Thyroid gland (tissue), 4 donors: Measurements from ENCODE around the gene PIGU. TPM values are rescaled to one million over a fixed set of nuclear protein-coding genes. Genes with fewer than 3 reads are reported as not detected.

Experiments
- DNase-seq, 2 donors: peaks; one replicate each; pipeline ENCODE4 v3.0.0-alpha.2; 2019
- H3K27ac ChIP-seq, 3 donors: fragments of 200-600 bp; sonication (generic); 1 replicate in 2 of 3; 2 replicates in 1 of 3; pipeline ENCODE4 v1.5.1; 2016 to 2019; ENCODE audit warnings: mild to moderate bottlenecking in 1 of 3, moderate library complexity in 1 of 3
- H3K27me3 ChIP-seq: fragments of 200-600 bp; sonication (generic); one replicate; pipeline ENCODE4 v1.5.1; 2019
- H3K36me3 ChIP-seq, 2 donors: fragments of 200-600 bp; sonication (generic); one replicate each; pipeline ENCODE4 v1.5.1; 2016 to 2019
- H3K4me1 ChIP-seq, 2 donors: fragments of 200-600 bp; sonication (generic); one replicate each; pipeline ENCODE4 v1.5.1; 2017 to 2019
- H3K4me3 ChIP-seq, 3 donors: fragments of 200-600 bp; sonication (generic); replicated peaks in 1 of 3; 1 replicate in 2 of 3; 2 replicates in 1 of 3; pipeline ENCODE4 v1.5.1; 2016; ENCODE audit warnings: mild to moderate bottlenecking in 1 of 3
- H3K9me3 ChIP-seq: fragments of 200-600 bp; sonication (generic); one replicate; pipeline ENCODE4 v1.5.1; 2017
- POLR2A ChIP-seq, 2 donors: fragments of 450-650 bp; IDR thresholded peaks; one replicate each; pipeline ENCODE4 v1.6.1; 2017; ENCODE audit warnings: antibody characterized with exemption in 2 of 2, mild to moderate bottlenecking in 2 of 2, moderate library complexity in 1 of 2
- WGBS, 2 donors: methylation state at CpG; one replicate each; pipeline ENCODE4 v1.1.5; 2017; 5-methylcytosine and 5-hydroxymethylcytosine counted together
- intact Hi-C: fragments of 100-400 bp; cut with DNase I; formaldehyde crosslinking; loops from one replicate; pipeline ENCODE4 v1.15.1; 2023
- total RNA-seq, 4 donors: library from RNA; depleted of rRNA; stranded (reverse); fragments of >200 nt; gene quantifications; one replicate each; pipeline ENCODE4 v1.2.3, GENCODE V29; 2016
- TF ChIP-seq, protein P1 (sequence below), 6 experiments: fragments of 200-600 bp in 3 of 6; fragments of 450-650 bp in 3 of 6; sonication (generic) in 3 of 6; IDR thresholded peaks; one replicate each; pipeline ENCODE4 v1.5.1; 2016 to 2019; ENCODE audit warnings: antibody characterized with exemption in 6 of 6, mild to moderate bottlenecking in 2 of 6, inconsistent platforms in 1 of 6, moderate library complexity in 1 of 6

The PIGU gene
- total RNA-seq, 4 donors from 2014 or later, result 12.1 to 25.8 (median 18.0) TPM

DNA sequence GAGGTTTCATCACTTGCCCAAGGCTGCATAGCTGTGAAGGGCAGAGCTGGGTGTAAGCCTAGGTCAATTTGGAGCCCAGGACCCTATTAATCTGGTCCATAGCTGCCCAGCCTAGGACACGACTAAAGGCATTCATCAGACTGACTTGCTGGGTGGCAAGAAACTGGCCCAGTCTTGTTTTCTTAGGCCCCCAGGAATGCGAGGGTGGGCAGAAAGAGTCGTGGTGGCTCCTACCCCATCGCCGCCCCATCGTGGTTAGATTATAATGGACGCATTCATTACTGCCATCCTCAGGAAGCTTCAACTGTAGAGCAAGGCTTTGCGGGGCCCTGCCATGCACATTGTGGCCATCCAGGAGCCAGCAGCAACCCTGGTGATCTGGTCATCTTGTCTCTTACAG, 144.6 kb downstream of the PIGU start:
- peaks cover 9 to 19% of the 10 kb centered on the region in 2 donors for H3K4me1 ChIP-seq
- no peaks in the 10 kb centered on the region for H3K9me3 ChIP-seq
- DNase-seq, result no peak
- peaks cover 49 to 65% of the 10 kb centered on the region in 2 donors for H3K36me3 ChIP-seq
- 82 to 88% methylated on average over 8 of the region's 8 CpGs for WGBS, 2 donors
- H3K4me3 ChIP-seq, result no peak overlapping the region
- TF ChIP-seq POLR2A (IDR thresholded peaks at IDR 0.05), result no peak
- TF ChIP-seq, protein P1, sequence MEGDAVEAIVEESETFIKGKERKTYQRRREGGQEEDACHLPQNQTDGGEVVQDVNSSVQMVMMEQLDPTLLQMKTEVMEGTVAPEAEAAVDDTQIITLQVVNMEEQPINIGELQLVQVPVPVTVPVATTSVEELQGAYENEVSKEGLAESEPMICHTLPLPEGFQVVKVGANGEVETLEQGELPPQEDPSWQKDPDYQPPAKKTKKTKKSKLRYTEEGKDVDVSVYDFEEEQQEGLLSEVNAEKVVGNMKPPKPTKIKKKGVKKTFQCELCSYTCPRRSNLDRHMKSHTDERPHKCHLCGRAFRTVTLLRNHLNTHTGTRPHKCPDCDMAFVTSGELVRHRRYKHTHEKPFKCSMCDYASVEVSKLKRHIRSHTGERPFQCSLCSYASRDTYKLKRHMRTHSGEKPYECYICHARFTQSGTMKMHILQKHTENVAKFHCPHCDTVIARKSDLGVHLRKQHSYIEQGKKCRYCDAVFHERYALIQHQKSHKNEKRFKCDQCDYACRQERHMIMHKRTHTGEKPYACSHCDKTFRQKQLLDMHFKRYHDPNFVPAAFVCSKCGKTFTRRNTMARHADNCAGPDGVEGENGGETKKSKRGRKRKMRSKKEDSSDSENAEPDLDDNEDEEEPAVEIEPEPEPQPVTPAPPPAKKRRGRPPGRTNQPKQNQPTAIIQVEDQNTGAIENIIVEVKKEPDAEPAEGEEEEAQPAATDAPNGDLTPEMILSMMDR (IDR thresholded peaks at IDR 0.05), result no peak
- intact Hi-C loops, result loop anchor here (10.0 kb wide), 1 partner anchor 218 kb away; no protein-coding TSS in a partner anchor
- no peaks in the 10 kb centered on the region for H3K27me3 ChIP-seq
- no peak overlapping the region for H3K27ac ChIP-seq

DNA sequence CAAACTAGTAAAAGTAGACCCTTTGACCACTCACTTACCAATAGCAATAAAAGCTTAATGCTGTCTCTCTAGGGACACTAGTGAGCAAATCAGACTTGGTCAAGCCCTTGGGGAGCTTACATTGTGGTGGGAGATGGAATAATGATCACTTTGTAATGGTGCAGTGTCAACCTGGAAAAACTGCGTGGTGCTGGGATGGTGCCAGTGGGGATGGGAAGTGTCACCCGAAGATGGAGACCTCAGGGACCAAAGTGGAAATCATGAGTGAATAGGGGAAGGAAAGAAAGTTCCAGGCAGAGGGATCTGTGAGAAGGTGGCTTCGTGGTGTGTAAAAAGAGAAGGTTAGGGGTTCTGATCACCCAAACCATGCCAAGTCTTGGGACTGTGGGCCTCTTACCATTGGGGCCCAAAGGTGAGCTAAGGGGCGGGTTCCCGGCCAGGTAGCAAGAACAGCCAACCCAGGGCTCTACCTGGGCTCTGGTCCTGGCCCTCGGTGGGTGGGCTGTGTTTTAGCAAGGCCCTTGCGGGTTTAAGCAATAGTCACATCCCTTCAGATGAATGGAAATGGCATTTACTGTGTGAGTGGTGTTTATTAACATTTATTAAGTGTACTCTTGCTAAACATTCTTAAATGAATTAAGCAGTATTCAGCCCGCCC, 145.2 kb downstream of the PIGU start:
- Histone ChIP-seq H3K36me3 (peaks cover 49 to 65% of the 10 kb centered on the region in 2 donors), H3K27me3 (no peaks in the 10 kb centered on the region), H3K27ac (no peak overlapping the region), H3K4me1 (peaks cover 9 to 24% of the 10 kb centered on the region in 2 donors), H3K4me3 (no peak overlapping the region), H3K9me3 (no peaks in the 10 kb centered on the region)
- no peak for TF ChIP-seq POLR2A (IDR thresholded peaks at IDR 0.05)
- TF ChIP-seq, protein P1 (IDR thresholded peaks at IDR 0.05), result no peak
- WGBS, 2 donors, result 77 to 93% methylated on average over 8 of the region's 8 CpGs
- intact Hi-C loops, result loop anchor here (10.0 kb wide), 1 partner anchor 217 kb away; no protein-coding TSS in a partner anchor
- no peak for DNase-seq

DNA sequence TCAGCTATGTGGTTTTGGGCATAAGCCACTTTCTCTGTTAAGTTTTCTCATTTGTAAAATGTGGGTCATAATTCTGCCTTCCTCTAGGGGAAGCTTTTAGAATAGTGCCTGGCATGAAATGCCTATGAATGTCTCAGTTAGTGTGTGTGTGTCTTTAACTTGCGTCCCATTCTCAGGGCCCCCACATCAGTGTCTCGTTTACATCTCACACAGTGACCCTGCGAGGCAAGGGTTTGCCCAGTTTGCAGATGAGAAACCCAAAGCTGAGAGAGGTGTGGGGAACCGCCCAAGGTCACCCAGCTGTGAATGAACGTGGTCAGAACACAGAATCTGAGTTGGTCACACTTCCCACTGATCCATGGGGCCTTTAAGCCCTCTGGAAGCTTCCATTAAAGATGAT, 146.6 kb downstream of the PIGU start:
- intact Hi-C loops, result loop anchor here (10.0 kb wide), 1 partner anchor 216 kb away; no protein-coding TSS in a partner anchor

DNA sequence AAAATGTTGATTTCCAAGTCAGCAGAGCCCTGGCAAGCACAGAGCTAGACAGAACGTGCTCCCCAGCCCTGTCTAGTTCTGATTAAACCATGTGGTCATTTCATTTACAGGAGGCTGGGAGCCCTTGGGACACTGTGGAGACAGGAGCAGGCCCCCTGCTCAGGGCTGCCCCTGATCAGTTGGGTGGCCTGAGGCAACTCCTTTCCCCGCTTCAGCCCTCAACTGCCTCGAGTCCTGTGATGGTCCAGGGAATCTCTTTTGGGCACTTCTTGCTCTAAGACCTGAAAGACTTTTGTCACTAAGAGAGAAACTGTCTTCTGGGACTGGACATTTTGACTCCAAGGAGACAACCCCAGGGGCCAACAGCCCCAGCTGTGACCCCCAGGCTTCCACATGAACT, 147.2 kb downstream of the PIGU start:
- H3K4me3 ChIP-seq, result no peak overlapping the region
- H3K27ac ChIP-seq, result peak overlapping the region in 1 of 3 donors; percentile 45
- no peak for DNase-seq
- TF ChIP-seq, protein P1 (IDR thresholded peaks at IDR 0.05), result no peak
- no peak for TF ChIP-seq POLR2A (IDR thresholded peaks at IDR 0.05)
- no peaks in the 10 kb centered on the region for H3K27me3 ChIP-seq
- WGBS, 2 donors, result 88 to 90% methylated on average over 3 of the region's 3 CpGs
- intact Hi-C loops, result loop anchor here (10.0 kb wide), 1 partner anchor 215 kb away; no protein-coding TSS in a partner anchor
- H3K9me3 ChIP-seq, result no peaks in the 10 kb centered on the region
- peaks cover 35 to 48% of the 10 kb centered on the region in 2 donors for H3K36me3 ChIP-seq
- peaks cover 16 to 37% of the 10 kb centered on the region in 2 donors for H3K4me1 ChIP-seq

More for the DNA sequence above, 146.6 kb downstream of the PIGU start:
- Histone ChIP-seq H3K27me3 (no peaks in the 10 kb centered on the region), H3K27ac (no peak overlapping the region), H3K9me3 (no peaks in the 10 kb centered on the region), H3K4me3 (no peak overlapping the region), H3K36me3 (peaks cover 41 to 54% of the 10 kb centered on the region in 2 donors), H3K4me1 (peaks cover 16 to 37% of the 10 kb centered on the region in 2 donors)
- DNase-seq, result no peak
- WGBS, 2 donors, result 88 to 89% methylated on average over 5 of the region's 5 CpGs
- TF ChIP-seq POLR2A (IDR thresholded peaks at IDR 0.05), result no peak
- TF ChIP-seq, protein P1 (IDR thresholded peaks at IDR 0.05), result no peak

DNA sequence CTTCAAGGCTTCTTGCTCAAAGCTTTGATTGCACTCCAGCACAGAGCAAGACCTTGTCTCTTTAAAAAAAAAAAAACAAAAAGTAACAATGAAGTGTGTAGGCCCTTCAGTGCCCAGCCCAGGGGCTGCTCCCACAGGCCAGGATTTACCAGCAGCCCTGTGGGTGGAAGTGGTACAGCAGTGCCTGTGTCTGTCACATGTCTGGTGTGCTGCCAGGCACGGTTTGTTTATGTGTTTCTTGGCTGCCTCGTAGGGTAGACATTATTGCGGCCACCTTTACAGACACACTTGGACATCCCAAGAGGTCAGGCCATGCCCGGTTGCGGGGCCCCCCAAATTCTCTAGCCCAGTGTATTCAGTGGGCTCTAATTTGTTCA, 148.0 kb downstream of the PIGU start:
- 33 to 39% methylated on average over 1 to 5 of the region's 5 CpGs for WGBS, 2 donors
- H3K27me3 ChIP-seq, result no peaks in the 10 kb centered on the region
- DNase-seq, result peak; percentile 89 to 92
- H3K4me1 ChIP-seq, result peaks cover 16 to 41% of the 10 kb centered on the region in 2 donors
- H3K9me3 ChIP-seq, result no peaks in the 10 kb centered on the region
- no peak overlapping the region for H3K4me3 ChIP-seq
- peak overlapping the region; percentile 26 to 72 (median 45) for H3K27ac ChIP-seq
- intact Hi-C loops, result no loop called here
- H3K36me3 ChIP-seq, result peaks cover 26 to 42% of the 10 kb centered on the region in 2 donors
- TF ChIP-seq, protein P1 (IDR thresholded peaks at IDR 0.05), result peak in 4 of 6 experiments; percentile 3 to 58 (median 24)
- TF ChIP-seq POLR2A (IDR thresholded peaks at IDR 0.05), result no peak
